Skin epidermis (tissue), 12 donors: Measurements from ENCODE around the gene DENND4A.

ENCODE experiments used
- H3K27ac ChIP-seq, 21 experiments: fragments of 200-600 bp; sonication (generic) in 11 of 21; one replicate each; pipeline ENCODE4 v1.5.0; 2020; ENCODE audit warnings: mild to moderate bottlenecking in 3 of 21, inconsistent platforms in 2 of 21, moderate library complexity in 2 of 21
- H3K4me3 ChIP-seq, 7 experiments: fragments of 200-600 bp; sonication (generic) in 2 of 7; one replicate each; pipeline ENCODE4 v1.5.0; 2020; ENCODE audit warnings: inconsistent platforms in 2 of 7, mild to moderate bottlenecking in 2 of 7, moderate library complexity in 1 of 7

DENND4A gene

GRCh38 chr15:65792138-65792987, at the start of gene DENND4A:
Gene DENND4A, minus strand, starts transcription at chr15:65792293. Its CDS starts 35,843 bp downstream, at chr15:65756450.
- H3K27ac ChIP-seq = peak within 1 kb of the TSS; percentile 87 to 99 (median 95)
- peak within 1 kb of the TSS; percentile 79 to 97 (median 93) for H3K4me3 ChIP-seq

DNA sequence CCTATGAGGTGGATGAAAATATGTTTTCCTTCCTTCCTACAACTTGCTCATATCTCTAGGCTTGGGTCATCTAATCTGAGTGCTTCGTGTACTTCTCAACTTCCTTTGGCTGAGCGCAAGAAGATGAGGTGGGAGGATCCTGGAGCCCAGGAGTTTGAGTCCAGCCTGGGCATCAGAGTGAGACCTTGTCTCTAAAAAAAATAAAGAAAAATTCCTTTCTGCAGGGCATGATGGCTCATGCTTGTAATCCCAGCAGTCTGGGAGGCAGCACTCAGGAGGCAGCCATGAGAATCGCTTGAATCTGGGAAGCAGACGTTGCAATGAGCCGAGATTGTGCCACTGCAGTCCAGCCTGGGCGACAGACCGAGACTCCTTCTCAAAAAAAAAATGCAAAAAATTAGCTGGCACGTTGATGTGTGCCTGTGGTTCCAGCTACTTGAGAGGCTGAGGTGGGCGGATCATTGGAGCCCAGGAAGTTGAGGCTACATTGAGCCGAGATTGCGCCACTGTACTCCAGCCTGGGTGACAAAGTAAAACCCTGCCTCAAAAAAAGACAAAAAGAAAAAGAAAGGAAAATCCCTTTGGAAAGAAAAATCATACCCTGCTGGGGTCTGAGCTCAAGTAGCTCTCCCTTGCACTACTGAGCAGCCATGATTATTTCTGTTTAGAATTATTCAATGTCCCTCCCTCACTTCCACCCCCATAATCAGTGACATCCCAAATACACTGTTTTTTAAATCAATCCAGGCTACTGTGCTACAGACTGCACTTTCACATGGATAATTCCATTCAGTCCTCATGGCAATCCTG, 49.2 kb upstream of the DENND4A start:
- Histone ChIP-seq H3K4me3 (no peak overlapping the region), H3K27ac (peak overlapping the region in 9 of 21 experiments; percentile 8 to 58 (median 36))

- no peak overlapping the region for H3K27ac ChIP-seq
- H3K4me3 ChIP-seq = no peak overlapping the region
These were observed 47.9 kb upstream of the DENND4A start for GRCh38 chr15:65839985-65840384.

- Histone ChIP-seq H3K27ac (no peak overlapping the region), H3K4me3 (no peak overlapping the region)
These were observed 47.3 kb upstream of the DENND4A start for GRCh38 chr15:65839354-65839901.

DNA sequence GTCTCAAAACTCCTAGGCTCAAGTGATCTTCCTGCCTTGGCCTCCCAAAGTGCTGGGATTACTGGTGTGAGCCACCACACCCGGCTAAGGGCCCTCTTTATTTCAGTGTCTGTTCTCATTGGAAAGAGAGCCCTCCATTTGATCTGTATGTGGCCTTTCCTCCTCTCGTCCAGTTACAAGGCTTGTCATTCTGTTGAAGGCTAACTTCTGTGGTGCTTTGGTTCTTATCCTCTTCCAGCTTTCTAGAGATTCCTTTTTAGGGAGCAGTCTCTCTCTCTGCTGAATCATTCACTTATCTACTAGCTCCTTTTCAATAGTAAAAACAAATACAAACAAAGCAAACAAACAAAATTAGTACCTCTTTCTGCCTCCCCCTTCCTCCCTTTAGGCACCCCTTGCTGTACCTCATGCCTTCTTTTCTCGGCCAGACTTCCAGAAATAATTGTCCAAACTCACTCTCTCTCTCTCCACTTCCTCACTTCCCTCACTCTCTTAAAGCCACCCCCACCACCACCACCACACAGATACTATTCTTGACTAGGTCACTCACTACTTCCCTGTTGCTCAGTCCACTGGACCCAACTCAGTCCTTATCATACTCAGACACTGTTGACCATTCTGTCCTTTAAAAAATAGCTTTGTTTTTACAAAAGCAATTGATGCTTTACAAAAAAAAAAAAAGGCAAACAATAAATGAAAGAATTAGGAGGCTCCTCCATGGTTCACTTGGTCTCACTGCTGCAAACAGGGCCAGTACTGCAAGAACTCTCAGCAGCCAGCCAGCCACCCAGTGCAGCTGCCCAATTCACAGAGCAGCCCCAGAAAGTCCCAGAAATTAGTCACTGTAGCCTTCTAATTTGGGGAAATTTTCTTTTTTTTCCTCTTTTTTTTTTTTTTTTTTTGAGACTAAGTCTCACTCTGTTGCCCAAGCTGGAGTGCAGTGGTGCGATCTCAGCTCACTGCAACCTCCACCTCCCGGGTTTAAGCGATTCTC, 45.5 kb upstream of the DENND4A start:
- Histone ChIP-seq H3K27ac (peak overlapping the region in 2 of 21 experiments; percentile 30 to 61), H3K4me3 (no peak overlapping the region)

- Histone ChIP-seq H3K4me3 (no peak overlapping the region), H3K27ac (no peak overlapping the region)
These were observed 44.6 kb upstream of the DENND4A start for GRCh38 chr15:65836665-65837064.

GRCh38 chr15:65835447-65835846, 43.4 kb upstream of the DENND4A start:
- Histone ChIP-seq H3K27ac (no peak overlapping the region), H3K4me3 (no peak overlapping the region)

DNA sequence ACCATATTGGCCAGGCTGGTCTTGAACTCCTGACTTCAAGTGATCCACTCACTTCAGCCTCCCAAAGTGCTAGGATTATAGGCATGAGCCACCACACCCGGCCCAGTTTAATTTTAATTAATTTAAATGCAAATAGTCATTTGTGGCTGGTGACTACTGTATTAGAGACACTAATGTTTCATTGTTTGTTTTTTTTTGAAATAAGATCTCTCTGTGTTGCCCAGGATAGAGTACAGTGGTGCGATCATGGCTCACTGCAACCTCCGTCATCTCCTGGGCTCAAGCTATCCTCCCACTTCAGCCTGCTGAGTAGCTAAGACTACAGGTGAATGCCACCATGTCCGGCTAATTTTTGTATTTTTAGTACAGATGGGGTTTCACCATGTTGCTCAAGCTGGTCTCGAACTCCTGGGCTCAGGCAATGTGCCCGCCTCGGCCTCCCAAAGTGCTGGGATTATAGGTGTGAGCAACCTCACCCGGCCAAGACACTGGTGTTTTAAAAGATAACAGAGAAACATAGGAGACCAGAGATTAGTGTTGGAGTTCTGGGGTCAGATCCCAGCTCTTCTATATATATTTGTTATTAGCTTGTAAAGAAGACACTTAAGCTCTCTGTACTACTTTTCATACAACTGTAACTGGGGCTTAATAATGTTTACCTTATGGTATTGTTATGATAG, 42.6 kb upstream of the DENND4A start:
- Histone ChIP-seq H3K27ac (peak overlapping the region in 2 of 21 experiments; percentile 88 to 89), H3K4me3 (no peak overlapping the region)

GRCh38 chr15:65833501-65834205, 41.6 kb upstream of the DENND4A start:
- Histone ChIP-seq H3K4me3 (no peak overlapping the region), H3K27ac (peak overlapping the region in 19 of 21 experiments; percentile 41 to 89 (median 78))

GRCh38 chr15:65832549-65833364, 40.7 kb upstream of the DENND4A start:
- Histone ChIP-seq H3K27ac (peak overlapping the region in 20 of 21 experiments; percentile 41 to 89 (median 78)), H3K4me3 (peak overlapping the region in 1 of 7 experiments; percentile 19)

DNA sequence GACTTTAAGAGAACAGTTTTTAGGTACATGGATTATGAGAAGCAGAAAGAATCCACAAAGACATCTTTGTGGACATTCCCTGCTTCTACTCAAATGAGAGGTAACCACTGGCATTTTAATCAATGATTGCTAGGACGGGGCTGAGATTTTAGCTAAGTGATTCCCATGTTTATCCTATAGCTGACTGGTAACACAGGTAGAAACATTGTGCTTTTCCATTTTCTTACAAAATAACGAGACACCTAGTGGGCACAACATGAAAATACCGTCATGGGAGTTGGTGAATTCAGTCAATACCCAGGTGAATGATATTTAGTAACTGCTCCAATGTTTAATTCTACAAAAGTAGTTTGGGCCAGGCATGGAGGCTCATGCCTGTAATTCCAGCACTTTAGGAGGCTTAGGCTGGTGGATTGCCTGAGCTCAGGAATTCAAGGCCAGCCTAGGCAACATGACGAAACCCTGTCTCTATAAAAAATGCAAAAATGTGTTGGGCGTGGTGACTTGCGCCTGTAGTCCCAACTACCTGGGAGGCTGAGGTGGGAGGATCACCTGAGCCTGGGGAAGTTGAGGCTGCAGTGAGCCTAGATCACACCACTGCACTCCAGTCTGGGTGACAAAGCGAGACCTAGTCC, 37.2 kb upstream of the DENND4A start:
- Histone ChIP-seq H3K27ac (peak overlapping the region in 5 of 21 experiments; percentile 3 to 79 (median 11)), H3K4me3 (no peak overlapping the region)

DNA sequence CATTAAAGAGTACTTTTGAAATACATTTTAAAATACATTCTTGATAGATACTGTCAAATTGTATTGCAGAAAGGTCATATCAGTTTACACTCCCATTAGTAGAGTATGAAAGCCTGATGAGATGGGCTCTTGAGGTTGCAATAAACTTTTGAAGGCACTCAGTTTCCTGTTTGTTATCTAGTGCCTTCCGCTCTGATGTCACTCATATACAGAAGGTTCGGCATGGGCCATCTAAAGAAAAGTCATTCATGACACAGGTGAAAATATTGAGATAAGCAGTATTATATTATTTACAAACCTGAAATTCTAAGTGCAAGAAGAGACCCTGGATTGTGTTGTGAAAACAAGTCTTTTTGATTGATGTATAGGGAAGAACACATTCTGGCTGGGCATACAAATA, 36.5 kb upstream of the DENND4A start:
- Histone ChIP-seq H3K27ac (peak overlapping the region in 7 of 21 experiments; percentile 16 to 79 (median 31)), H3K4me3 (no peak overlapping the region)

- Histone ChIP-seq H3K4me3 (no peak overlapping the region), H3K27ac (peak overlapping the region in 2 of 21 experiments; percentile 16 to 47)
These were observed 35.0 kb upstream of the DENND4A start for GRCh38 chr15:65827065-65827464.

GRCh38 chr15:65824941-65825544, 33.0 kb upstream of the DENND4A start:
- Histone ChIP-seq H3K27ac (peak overlapping the region in 1 of 21 experiments; percentile 2), H3K4me3 (no peak overlapping the region)

DNA sequence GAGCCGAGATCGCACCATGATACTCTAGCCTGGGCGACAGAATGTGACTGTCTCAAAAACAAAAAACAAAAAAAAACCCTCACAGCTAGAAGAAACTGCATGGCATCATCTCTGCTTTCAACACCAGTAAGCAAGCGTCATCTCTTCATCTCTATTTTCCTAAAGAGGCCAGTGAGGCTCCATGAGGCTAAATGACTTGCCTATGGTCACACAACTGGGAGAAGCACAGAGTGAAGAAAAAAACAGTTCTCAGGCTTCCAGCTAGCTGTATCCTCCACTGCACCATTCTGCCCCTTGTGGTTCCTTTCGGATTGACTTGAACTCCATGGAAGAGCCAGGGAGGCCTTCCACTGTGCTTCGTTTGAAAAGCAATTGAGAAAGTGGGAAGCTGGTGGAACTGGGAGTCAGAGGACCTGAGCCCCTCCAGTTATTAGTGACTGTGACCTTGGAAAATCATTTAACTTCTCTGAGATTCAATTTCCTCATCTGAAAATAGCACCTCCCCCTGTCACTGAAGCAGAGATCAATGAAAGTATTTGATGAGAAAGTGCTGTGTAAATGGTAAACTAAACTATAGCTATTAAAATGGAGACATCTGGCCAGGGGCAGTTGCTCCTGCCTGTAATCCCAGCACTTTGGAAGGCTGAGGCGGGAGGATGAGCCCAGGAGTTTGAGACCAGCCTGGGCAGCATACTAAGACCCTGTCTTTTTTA, 32.1 kb upstream of the DENND4A start:
- no peak overlapping the region for H3K4me3 ChIP-seq
- peak overlapping the region in 2 of 21 experiments; percentile 2 to 24 for H3K27ac ChIP-seq
